Fibroblast of lung (primary cell): ENCODE measurements around the gene C4BPA.

Experiments
- CTCF ChIP-seq, 2 donors: IDR thresholded peaks in 1 of 2; conservative IDR thresholded peaks in 1 of 2; 1 replicate in 1 of 2; 2 replicates in 1 of 2; pipeline ENCODE4 v1.5.1; 2011 to 2012; ENCODE audit warnings: low read length in 2 of 2, control low read depth in 1 of 2, inconsistent platforms in 1 of 2, low read depth in 1 of 2, mild to moderate bottlenecking in 1 of 2
- EZH2 ChIP-seq: IDR thresholded peaks from 2 replicates; pipeline ENCODE4 v1.5.1; 2012; ENCODE audit warnings: low read length, control low read depth, mild to moderate bottlenecking; ENCODE audit errors: missing control alignments

- TF ChIP-seq CTCF (conservative IDR thresholded peaks at IDR 0.05 in 1 of 2, IDR thresholded peaks at IDR 0.05 in 1 of 2; ENCODE audit: low read depth in 1 of 2, low read length in 2 of 2), result no peak
- TF ChIP-seq EZH2, result no peak
These were observed 47.4 kb upstream of the C4BPA start for GRCh38 chr1:207056673-207057072.
